Measurements from ENCODE around the gene MAP3K14. TPM values are rescaled to one million over a fixed set of nuclear protein-coding genes. Genes with fewer than 3 reads are reported as not detected.

Gene MAP3K14
- total RNA-seq, 1 experiment from 2014 or later = 9.2 TPM

- Mint-ChIP-seq H3K27ac (ENCODE audit: low read depth, unreplicated experiment) (peak overlapping the region; percentile 70), H3K36me3 (ENCODE audit: insufficient read depth, unreplicated experiment) (no peaks in the 10 kb centered on the region), H3K4me3 (ENCODE audit: unreplicated experiment) (no peak overlapping the region), H3K27me3 (ENCODE audit: insufficient read depth, unreplicated experiment) (no peaks in the 10 kb centered on the region), H3K9me3 (ENCODE audit: unreplicated experiment) (no peaks in the 10 kb centered on the region), H3K4me1 (ENCODE audit: insufficient read depth, unreplicated experiment) (peaks cover 40% of the 10 kb centered on the region)
- no TSS peak for BruUV-seq (replicated peaks)
- POLR2A ChIA-PET = interaction anchor here (0.6 to 3.5 kb wide), 8 partner anchors 12 to 305 kb away, joined by 3 to 26 read pairs (median 3); partner anchors contain the start of gene HEXIM1
- peak; percentile 48 for DNase-seq (ENCODE audit: unreplicated experiment)
- CTCF ChIA-PET = interaction anchor here (0.6 to 2.9 kb wide), 9 partner anchors 11 to 1522 kb away, joined by 3 to 25 read pairs (median 3); partner anchors contain the start of gene ACBD4
- intact Hi-C loops (cut with micrococcal nuclease) = no loop called here
- no peak for TF ChIP-seq CTCF (IDR thresholded peaks at IDR 0.05; ENCODE audit: unreplicated experiment)
Measured at GRCh38 chr17:45230787-45231480, 85.9 kb downstream of the MAP3K14 start.

GRCh38 chr17:45230410-45230786 lies 86.4 kb downstream of the MAP3K14 start:
- H3K27ac Mint-ChIP-seq (ENCODE audit: low read depth, unreplicated experiment) = peak overlapping the region; percentile 70
- no peak for TF ChIP-seq CTCF (IDR thresholded peaks at IDR 0.05; ENCODE audit: unreplicated experiment)
- H3K9me3 Mint-ChIP-seq (ENCODE audit: unreplicated experiment) = no peaks in the 10 kb centered on the region
- ChIA-PET CTCF (interaction anchor here (0.7 to 2.9 kb wide), 3 partner anchors 12 to 150 kb away, joined by 4 to 25 read pairs (median 5); partner anchors contain the start of gene ACBD4), POLR2A (interaction anchor here (0.6 to 3.5 kb wide), 6 partner anchors 11 to 83 kb away, joined by 3 to 26 read pairs (median 4); partner anchors contain the start of gene HEXIM1)
- no peak for DNase-seq (ENCODE audit: unreplicated experiment)
- H3K4me1 Mint-ChIP-seq (ENCODE audit: insufficient read depth, unreplicated experiment) = peaks cover 45% of the 10 kb centered on the region
- no peaks in the 10 kb centered on the region for H3K36me3 Mint-ChIP-seq (ENCODE audit: insufficient read depth, unreplicated experiment)
- intact Hi-C loops (cut with micrococcal nuclease) = no loop called here
- BruUV-seq (replicated peaks) = no TSS peak
- no peaks in the 10 kb centered on the region for H3K27me3 Mint-ChIP-seq (ENCODE audit: insufficient read depth, unreplicated experiment)
- no peak overlapping the region for H3K4me3 Mint-ChIP-seq (ENCODE audit: unreplicated experiment)

- no peaks in the 10 kb centered on the region for H3K27me3 Mint-ChIP-seq (ENCODE audit: insufficient read depth, unreplicated experiment)
- H3K4me3 Mint-ChIP-seq (ENCODE audit: unreplicated experiment) = no peak overlapping the region
- TF ChIP-seq CTCF (IDR thresholded peaks at IDR 0.05; ENCODE audit: unreplicated experiment) = no peak
- ChIA-PET POLR2A (interaction anchor here (0.6 to 3.5 kb wide), 12 partner anchors 11 to 103 kb away, joined by 3 to 26 read pairs (median 4); partner anchors contain the start of genes HEXIM1 and HEXIM2), CTCF (interaction anchor here (0.6 to 2.9 kb wide), 6 partner anchors 11 to 129 kb away, joined by 3 to 25 read pairs (median 8); partner anchors contain the start of gene ACBD4)
- no peaks in the 10 kb centered on the region for H3K9me3 Mint-ChIP-seq (ENCODE audit: unreplicated experiment)
- H3K27ac Mint-ChIP-seq (ENCODE audit: low read depth, unreplicated experiment) = peak overlapping the region; percentile 91
- no peaks in the 10 kb centered on the region for H3K36me3 Mint-ChIP-seq (ENCODE audit: insufficient read depth, unreplicated experiment)
- H3K4me1 Mint-ChIP-seq (ENCODE audit: insufficient read depth, unreplicated experiment) = peaks cover 50% of the 10 kb centered on the region
- no TSS peak for BruUV-seq (replicated peaks)
- intact Hi-C loops (cut with micrococcal nuclease) = no loop called here
- DNase-seq (ENCODE audit: unreplicated experiment) = no peak
Measured at GRCh38 chr17:45229681-45230409, 87.0 kb downstream of the MAP3K14 start.

Data from MCF 10A (cell line).